KG1 (cell line): ENCODE data around the gene DPCD.
"Not testable (repeated sequence)": the region's sequence is repeated elsewhere in the genome, so short reads cannot be mapped to it uniquely, and the experiment has no call there.

ENCODE experiments used
- DNase-seq: peaks from one replicate; lab custom pipeline; 2025; lab: John Stamatoyannopoulos, UW

The DPCD gene

GRCh38 chr10:101619983-101620382 is 31.9 kb downstream of the DPCD start:
- DNase-seq: no peak

DNA sequence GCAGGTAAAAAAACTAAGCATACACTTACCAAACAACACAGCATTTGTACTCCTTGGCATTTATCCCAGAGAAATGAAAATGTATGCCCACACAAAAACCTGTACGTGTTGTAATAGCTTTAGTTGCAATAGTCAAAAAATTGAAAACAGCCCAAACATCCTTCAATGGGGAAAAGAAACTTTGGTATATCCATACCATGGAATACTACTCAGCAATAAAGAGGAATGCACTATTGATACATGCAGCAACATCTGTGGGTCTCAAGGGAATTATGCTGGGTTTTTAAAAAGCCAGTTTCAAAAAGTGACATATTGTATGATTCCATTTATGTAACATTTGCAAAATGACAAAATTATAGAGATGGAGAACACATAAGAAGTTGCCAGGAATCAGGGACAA is 35.4 kb downstream of the DPCD start:
- DNase-seq: no peak

- DNase-seq: no peak
Measured at GRCh38 chr10:101624526-101625102, 36.5 kb downstream of the DPCD start.

DNA sequence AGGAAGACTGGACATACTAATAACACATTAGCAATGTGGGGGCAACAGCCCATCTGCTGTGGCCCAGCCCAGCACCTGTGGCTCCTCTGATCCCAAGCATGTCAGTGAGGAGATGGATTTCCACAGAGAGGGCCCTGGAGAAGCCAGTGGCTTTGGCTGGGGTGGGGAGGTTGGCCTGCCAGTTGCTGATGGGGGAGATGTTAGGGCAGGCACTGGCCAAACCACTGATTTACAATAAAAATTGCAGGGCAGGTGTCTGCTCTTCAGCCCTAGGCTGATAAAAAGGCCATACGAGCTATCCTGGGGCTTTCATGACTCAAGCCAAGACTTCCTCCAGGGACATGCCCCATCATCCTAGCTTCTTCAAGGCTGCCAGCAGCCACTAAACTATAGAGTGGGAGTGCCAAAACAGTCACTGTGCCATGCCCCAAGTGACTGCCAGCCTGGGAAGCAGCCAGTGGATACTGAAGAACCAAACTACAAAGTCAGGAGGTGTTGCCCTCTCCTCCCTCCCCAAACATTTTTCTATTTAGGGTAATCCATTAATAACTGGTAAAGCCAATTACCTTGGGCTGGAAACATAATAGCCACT is 37.8 kb downstream of the DPCD start:
- no peak for DNase-seq

DNA sequence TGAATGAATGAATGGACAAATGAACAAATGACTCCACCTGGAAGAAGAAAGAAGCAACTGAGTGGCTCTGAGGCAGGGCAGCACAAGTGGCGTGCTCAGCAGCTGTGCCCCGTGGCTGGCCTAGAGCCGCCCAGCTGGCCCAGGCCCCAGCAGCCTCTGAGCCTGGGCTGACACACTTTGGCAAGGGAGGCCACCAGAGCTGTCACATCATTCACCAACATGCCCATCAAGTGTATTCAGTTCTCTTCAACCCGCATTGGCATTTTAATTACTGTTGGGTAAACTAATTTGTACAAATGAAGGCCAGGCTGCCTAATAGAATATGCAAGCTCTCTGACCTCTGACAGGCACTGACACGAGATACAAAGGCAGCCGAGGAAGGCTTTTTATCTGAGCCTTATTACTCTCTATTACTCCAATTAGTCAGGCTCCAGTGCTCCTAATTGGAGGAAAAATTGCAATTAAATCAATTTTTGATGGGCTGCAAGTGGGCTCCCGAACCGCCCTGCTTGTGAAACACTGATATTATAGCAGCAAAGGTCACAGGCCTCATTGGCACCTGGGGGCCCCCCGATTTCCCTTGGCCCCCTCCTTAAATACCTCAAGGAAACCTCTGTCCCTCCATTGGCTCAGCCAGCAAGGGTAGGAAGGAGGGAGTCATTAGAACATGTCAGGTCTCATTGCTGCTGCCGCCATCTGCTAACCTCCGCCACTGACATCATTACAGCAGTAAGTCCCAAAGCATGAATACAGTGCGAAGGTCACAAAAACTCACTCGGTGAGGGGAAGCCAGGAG is 41.9 kb downstream of the DPCD start:
- DNase-seq: no peak

GRCh38 chr10:101630633-101630920 is 42.5 kb downstream of the DPCD start:
- no peak for DNase-seq

DNA sequence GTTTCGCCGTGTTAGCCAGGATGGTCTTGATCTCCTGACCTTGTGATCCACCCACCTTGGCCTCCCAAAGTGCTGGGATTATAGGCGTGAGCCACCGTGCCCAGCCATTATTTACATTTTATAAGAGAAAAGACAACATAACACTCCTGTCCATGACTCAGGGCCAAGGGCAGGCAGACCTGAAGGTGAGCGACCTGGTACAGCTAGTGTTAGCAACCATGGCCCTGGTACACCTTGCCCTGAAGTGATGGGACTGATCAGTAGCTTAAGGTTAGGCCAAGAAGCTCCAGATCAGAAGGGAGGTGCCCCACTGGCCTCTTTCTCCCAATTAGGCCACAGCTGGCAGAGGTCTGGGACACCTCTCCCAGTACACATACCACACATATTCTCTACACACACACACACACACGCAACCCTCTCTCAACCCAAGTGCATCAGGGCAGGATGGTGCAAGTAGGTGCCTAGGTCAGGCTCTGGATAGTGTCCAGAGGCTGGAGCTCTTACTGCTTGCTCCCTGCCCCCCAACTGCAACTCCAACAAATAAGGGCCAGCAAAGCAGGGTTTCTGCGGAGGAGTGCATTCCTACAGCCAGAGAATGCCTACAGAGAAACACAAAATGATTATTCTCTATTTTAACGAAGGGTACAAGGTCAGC is 43.8 kb downstream of the DPCD start:
- no peak for DNase-seq

GRCh38 chr10:101633510-101633909 is 45.4 kb downstream of the DPCD start:
- DNase-seq: not testable (repeated sequence)

DNA sequence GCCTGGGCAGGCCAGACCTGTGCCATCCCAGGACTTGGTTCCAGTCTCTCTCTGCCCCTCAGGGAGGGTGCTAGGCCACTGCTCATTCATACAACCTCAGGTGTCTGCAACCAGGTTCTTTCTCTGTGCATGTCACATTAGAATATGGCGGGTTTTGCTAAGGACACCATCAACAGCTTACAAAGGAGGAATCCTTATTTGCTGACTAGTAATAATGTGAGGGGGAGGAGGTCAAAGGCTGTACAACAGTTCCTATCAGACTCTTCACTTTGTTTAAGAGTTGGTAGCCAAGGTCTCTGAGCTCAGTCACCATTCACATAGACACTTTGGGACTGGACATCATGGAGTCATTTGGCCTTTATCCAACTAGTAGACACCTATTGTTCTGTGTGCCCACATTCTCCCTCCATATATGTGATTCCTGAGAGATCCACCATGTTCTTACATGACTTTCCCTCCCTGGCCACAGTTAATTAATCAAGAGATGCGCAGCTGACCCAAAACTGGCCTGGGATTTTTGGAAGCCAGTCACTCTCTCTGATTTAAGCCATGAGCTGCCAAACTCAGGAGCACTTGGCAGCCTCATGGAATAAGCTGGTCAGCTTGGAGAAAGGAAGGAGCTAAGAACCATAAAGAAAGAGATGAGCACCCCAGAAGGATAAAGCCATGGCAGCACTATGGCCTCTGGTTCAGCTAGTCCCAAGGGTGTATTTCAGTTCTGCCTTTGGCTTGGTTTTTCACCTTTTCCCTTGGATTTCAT is 51.2 kb downstream of the DPCD start:
- no peak for DNase-seq

DNA sequence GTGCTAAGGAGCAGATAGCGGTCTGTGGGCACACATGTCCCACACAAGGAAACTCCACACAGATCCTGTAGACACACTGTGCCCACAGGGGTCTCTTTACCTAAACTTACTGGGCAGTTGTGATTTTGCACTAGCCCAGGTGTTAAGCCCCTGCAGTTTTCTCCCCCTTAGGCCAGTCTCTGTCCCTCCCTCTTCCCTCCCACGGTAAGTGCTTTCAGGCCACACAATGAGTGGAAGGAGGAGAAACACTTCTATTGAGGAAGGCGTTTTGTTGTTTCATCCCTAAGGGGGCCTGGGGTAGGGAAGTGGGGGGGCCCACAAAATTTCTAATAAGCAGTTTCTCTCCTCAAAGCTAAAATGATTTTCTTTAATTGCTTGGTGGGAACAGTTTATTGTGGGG is 55.4 kb downstream of the DPCD start:
- DNase-seq: no peak

GRCh38 chr10:101644002-101644401 is 55.9 kb downstream of the DPCD start:
- no peak for DNase-seq

- DNase-seq: no peak
Measured at GRCh38 chr10:101645659-101646058, 57.5 kb downstream of the DPCD start.

- no peak for DNase-seq
Measured at GRCh38 chr10:101646364-101646763, 58.2 kb downstream of the DPCD start.

DNA sequence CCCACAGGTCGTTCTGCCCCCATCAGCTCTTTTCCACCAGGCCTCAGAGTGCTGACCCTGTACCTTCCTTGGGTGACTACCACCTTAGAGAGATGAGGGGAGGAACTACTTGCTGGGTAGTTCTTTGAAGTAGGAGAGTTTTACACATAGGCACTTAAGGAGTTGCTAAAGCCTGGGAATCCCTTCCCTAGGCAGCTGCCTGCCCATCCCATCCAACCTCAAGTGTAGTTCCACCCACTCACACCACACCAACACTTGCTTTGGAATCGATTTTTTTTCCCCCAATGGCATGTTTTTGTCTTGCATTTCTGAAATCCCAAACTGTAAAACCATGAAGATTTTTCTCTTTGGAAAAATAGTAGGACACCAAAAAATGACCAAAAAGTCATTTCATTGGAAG is 59.1 kb downstream of the DPCD start:
- no peak for DNase-seq

DNA sequence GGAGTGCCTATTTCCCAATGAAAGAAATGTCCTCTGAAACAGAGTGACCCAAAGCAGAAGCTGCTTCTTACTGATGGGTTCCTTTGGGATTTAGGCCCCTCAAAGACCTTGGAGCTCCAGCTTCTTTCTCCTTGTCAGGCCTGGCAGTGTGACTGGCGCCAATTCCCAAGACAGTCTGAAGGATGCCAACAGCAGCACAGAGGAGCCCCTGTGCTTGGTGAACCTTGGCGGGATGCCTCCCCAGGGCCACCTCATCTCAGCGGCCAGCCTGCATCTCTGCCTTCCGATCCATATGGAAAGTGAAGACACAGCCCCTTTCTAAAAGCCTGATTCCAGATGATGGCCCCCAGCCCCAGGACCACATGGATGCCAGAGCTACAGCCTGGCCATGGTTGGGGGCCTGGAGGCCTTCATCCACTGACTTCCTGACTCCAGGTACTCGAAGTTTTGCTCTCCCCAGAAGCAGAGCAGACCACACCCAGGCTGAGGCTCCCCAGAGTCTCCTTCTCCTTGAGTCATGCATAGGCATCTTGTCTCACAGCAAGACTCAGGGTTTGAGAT is 61.5 kb downstream of the DPCD start:
- DNase-seq: no peak

DNA sequence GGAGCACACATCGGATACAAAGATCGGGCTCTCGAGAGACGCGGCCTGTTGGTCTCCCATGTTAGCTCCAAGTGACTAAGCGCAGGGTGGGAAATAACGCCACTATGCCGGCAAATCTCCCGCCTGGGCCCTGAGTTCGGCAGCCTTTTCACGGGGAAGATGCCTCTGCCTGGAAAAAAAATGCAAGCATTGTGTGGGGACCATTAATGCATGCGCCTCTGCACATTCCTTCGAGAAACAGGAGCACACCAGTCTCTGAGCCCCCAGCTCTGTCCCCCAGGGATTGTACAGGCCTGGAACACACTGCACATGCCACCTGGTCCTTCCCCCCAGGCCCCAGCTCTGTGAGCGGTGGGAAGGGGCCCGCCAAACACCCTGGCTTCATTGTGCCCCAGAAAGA is 62.7 kb downstream of the DPCD start:
- no peak for DNase-seq

GRCh38 chr10:101651336-101651735 is 63.2 kb downstream of the DPCD start:
- no peak for DNase-seq

DNA sequence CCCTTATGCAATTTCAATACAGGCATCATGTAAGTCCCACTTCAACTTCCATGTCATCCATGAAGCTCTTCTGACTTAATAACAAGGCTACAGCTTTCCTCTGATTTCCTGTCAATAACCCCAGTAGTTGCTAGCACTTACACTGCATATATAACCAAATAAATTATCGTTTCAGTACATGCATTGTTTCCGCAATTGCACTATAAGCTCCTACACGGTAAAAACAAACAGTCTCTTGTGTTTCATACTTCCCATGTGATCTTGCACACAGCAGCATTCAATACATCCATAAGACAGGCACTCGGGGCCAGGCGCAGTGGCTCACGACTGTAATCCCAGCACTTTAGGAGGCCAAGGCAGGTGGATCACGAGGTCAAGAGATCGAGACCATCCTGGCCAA is 65.4 kb downstream of the DPCD start:
- no peak for DNase-seq

- DNase-seq: no peak
Measured at GRCh38 chr10:101655570-101655969, 67.4 kb downstream of the DPCD start.

DNA sequence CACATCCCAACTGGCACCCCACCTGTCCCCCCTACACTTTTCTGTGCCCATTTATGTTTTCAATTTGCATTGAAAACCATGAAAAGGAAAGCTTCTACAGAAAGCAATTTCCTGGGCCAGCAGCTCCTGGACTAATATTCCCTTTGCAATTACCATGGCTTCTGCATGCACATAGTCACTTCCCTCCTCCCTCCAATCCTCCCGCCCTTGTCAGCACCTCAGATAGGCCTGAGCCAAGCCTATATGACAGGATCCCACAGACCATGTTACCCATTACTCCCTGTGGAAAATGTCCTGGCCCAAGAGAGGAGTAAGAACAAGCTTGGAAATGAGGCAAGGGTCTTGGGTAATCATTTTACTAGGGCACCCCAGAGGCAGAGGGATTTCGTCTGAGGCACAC is 68.8 kb downstream of the DPCD start:
- no peak for DNase-seq

DNA sequence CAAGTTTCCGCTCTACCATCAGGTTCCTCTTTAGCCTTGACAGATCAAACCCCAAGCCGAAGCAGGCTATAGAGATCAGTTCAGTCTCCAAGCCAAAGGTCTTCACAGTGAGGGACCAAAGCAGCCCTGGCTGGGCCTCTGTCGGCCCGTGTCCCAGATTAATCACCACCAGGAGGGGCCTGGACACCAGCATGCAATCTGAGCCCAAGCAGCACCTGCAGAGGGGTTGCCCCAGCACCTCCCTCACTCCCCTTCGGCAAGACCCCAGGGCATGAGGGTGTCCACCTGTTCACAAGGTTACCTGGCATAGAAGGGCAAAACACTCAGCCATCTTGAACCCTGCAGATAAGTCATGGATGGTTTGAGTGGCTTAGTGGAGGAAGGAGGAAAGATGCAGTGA is 70.9 kb downstream of the DPCD start:
- no peak for DNase-seq
